Measurements from ENCODE around the gene COMMD8.
A peak's percentile ranks its signal among the peaks of the same experiment; 100 is the strongest.

Gene COMMD8

GRCh38 chr4:47462799-47463234 lies 685 bp downstream of the COMMD8 start:
- H3K9ac ChIP-seq (ENCODE audit: low read depth, low read length), result peak overlapping the region; percentile 63
- H3K36me3 ChIP-seq (ENCODE audit: insufficient read depth, low read length), result no peaks in the 10 kb centered on the region
- H3K9me3 ChIP-seq (ENCODE audit: control insufficient read depth, insufficient read depth, low read length), result no peaks in the 10 kb centered on the region
- H3K4me1 ChIP-seq (ENCODE audit: insufficient read depth, low read length), result no peaks in the 10 kb centered on the region

- H3K36me3 ChIP-seq (ENCODE audit: insufficient read depth, low read length), result no peaks in the 10 kb centered on the region
- no peak overlapping the region for H3K9ac ChIP-seq (ENCODE audit: low read depth, low read length)
- H3K9me3 ChIP-seq (ENCODE audit: control insufficient read depth, insufficient read depth, low read length), result no peaks in the 10 kb centered on the region
- no peaks in the 10 kb centered on the region for H3K4me1 ChIP-seq (ENCODE audit: insufficient read depth, low read length)
Observed at GRCh38 chr4:47451657-47452056, 11.8 kb downstream of the COMMD8 start.

- Histone ChIP-seq H3K9ac (ENCODE audit: low read depth, low read length) (no peak overlapping the region), H3K9me3 (ENCODE audit: control insufficient read depth, insufficient read depth, low read length) (no peaks in the 10 kb centered on the region), H3K36me3 (ENCODE audit: insufficient read depth, low read length) (no peaks in the 10 kb centered on the region), H3K4me1 (ENCODE audit: insufficient read depth, low read length) (no peaks in the 10 kb centered on the region)
Observed at GRCh38 chr4:47444031-47444430, 19.5 kb downstream of the COMMD8 start.

GRCh38 chr4:47442980-47443379 lies 20.5 kb downstream of the COMMD8 start:
- H3K4me1 ChIP-seq (ENCODE audit: insufficient read depth, low read length), result no peaks in the 10 kb centered on the region
- H3K36me3 ChIP-seq (ENCODE audit: insufficient read depth, low read length), result no peaks in the 10 kb centered on the region
- no peaks in the 10 kb centered on the region for H3K9me3 ChIP-seq (ENCODE audit: control insufficient read depth, insufficient read depth, low read length)
- H3K9ac ChIP-seq (ENCODE audit: low read depth, low read length), result no peak overlapping the region

GRCh38 chr4:47434931-47435330 lies 28.6 kb downstream of the COMMD8 start:
- Histone ChIP-seq H3K9me3 (ENCODE audit: control insufficient read depth, insufficient read depth, low read length) (no peaks in the 10 kb centered on the region), H3K4me1 (ENCODE audit: insufficient read depth, low read length) (0 out of 2 replicates have a peak, but pooled peaks cover 6% of the 10 kb centered on the region), H3K9ac (ENCODE audit: low read depth, low read length) (no peak overlapping the region), H3K36me3 (ENCODE audit: insufficient read depth, low read length) (no peaks in the 10 kb centered on the region)

GRCh38 chr4:47432749-47433148 lies 30.8 kb downstream of the COMMD8 start:
- Histone ChIP-seq H3K9ac (ENCODE audit: low read depth, low read length) (no peak overlapping the region), H3K9me3 (ENCODE audit: control insufficient read depth, insufficient read depth, low read length) (no peaks in the 10 kb centered on the region), H3K4me1 (ENCODE audit: insufficient read depth, low read length) (0 out of 2 replicates have a peak, but pooled peaks cover 6% of the 10 kb centered on the region), H3K36me3 (ENCODE audit: insufficient read depth, low read length) (no peaks in the 10 kb centered on the region)

GRCh38 chr4:47427935-47428334 lies 35.6 kb downstream of the COMMD8 start:
- no peaks in the 10 kb centered on the region for H3K36me3 ChIP-seq (ENCODE audit: insufficient read depth, low read length)
- no peak overlapping the region for H3K9ac ChIP-seq (ENCODE audit: low read depth, low read length)
- H3K4me1 ChIP-seq (ENCODE audit: insufficient read depth, low read length), result 0 out of 2 replicates have a peak, but pooled peaks cover 6% of the 10 kb centered on the region
- H3K9me3 ChIP-seq (ENCODE audit: control insufficient read depth, insufficient read depth, low read length), result no peaks in the 10 kb centered on the region

GRCh38 chr4:47425628-47426027 lies 37.9 kb downstream of the COMMD8 start:
- Histone ChIP-seq H3K9ac (ENCODE audit: low read depth, low read length) (no peak overlapping the region), H3K4me1 (ENCODE audit: insufficient read depth, low read length) (no peaks in the 10 kb centered on the region), H3K36me3 (ENCODE audit: insufficient read depth, low read length) (no peaks in the 10 kb centered on the region), H3K9me3 (ENCODE audit: control insufficient read depth, insufficient read depth, low read length) (no peaks in the 10 kb centered on the region)

- H3K9ac ChIP-seq (ENCODE audit: low read depth, low read length), result no peak overlapping the region
- H3K9me3 ChIP-seq (ENCODE audit: control insufficient read depth, insufficient read depth, low read length), result no peaks in the 10 kb centered on the region
- H3K36me3 ChIP-seq (ENCODE audit: insufficient read depth, low read length), result no peaks in the 10 kb centered on the region
- H3K4me1 ChIP-seq (ENCODE audit: insufficient read depth, low read length), result no peaks in the 10 kb centered on the region
Observed at GRCh38 chr4:47419296-47419695, 44.2 kb downstream of the COMMD8 start.

GRCh38 chr4:47418147-47418546 lies 45.4 kb downstream of the COMMD8 start:
- Histone ChIP-seq H3K9me3 (ENCODE audit: control insufficient read depth, insufficient read depth, low read length) (no peaks in the 10 kb centered on the region), H3K9ac (ENCODE audit: low read depth, low read length) (no peak overlapping the region), H3K36me3 (ENCODE audit: insufficient read depth, low read length) (no peaks in the 10 kb centered on the region), H3K4me1 (ENCODE audit: insufficient read depth, low read length) (peaks cover 6% of the 10 kb centered on the region; the same call in 1 of the 2 replicates)

GRCh38 chr4:47415719-47416118 lies 47.8 kb downstream of the COMMD8 start:
- no peaks in the 10 kb centered on the region for H3K36me3 ChIP-seq (ENCODE audit: insufficient read depth, low read length)
- peaks cover 6% of the 10 kb centered on the region; the same call in 1 of the 2 replicates for H3K4me1 ChIP-seq (ENCODE audit: insufficient read depth, low read length)
- no peaks in the 10 kb centered on the region for H3K9me3 ChIP-seq (ENCODE audit: control insufficient read depth, insufficient read depth, low read length)
- no peak overlapping the region for H3K9ac ChIP-seq (ENCODE audit: low read depth, low read length)

- Histone ChIP-seq H3K9ac (ENCODE audit: low read depth, low read length) (no peak overlapping the region), H3K9me3 (ENCODE audit: control insufficient read depth, insufficient read depth, low read length) (no peaks in the 10 kb centered on the region), H3K4me1 (ENCODE audit: insufficient read depth, low read length) (peaks cover 6% of the 10 kb centered on the region; the same call in 1 of the 2 replicates), H3K36me3 (ENCODE audit: insufficient read depth, low read length) (no peaks in the 10 kb centered on the region)
Observed at GRCh38 chr4:47413521-47413920, 50.0 kb downstream of the COMMD8 start.

- Histone ChIP-seq H3K9ac (ENCODE audit: low read depth, low read length) (no peak overlapping the region), H3K4me1 (ENCODE audit: insufficient read depth, low read length) (peaks cover 6% of the 10 kb centered on the region; the same call in 1 of the 2 replicates), H3K9me3 (ENCODE audit: control insufficient read depth, insufficient read depth, low read length) (no peaks in the 10 kb centered on the region), H3K36me3 (ENCODE audit: insufficient read depth, low read length) (no peaks in the 10 kb centered on the region)
Observed at GRCh38 chr4:47410271-47410670, 53.2 kb downstream of the COMMD8 start.

GRCh38 chr4:47406408-47406807 lies 57.1 kb downstream of the COMMD8 start:
- H3K9ac ChIP-seq (ENCODE audit: low read depth, low read length), result no peak overlapping the region
- no peaks in the 10 kb centered on the region for H3K36me3 ChIP-seq (ENCODE audit: insufficient read depth, low read length)
- H3K9me3 ChIP-seq (ENCODE audit: control insufficient read depth, insufficient read depth, low read length), result no peaks in the 10 kb centered on the region
- no peaks in the 10 kb centered on the region for H3K4me1 ChIP-seq (ENCODE audit: insufficient read depth, low read length)
